ENCODE data around the gene NECTIN3.
A peak's percentile ranks its signal among the peaks of the same experiment; 100 is the strongest.

NECTIN3 gene

DNA sequence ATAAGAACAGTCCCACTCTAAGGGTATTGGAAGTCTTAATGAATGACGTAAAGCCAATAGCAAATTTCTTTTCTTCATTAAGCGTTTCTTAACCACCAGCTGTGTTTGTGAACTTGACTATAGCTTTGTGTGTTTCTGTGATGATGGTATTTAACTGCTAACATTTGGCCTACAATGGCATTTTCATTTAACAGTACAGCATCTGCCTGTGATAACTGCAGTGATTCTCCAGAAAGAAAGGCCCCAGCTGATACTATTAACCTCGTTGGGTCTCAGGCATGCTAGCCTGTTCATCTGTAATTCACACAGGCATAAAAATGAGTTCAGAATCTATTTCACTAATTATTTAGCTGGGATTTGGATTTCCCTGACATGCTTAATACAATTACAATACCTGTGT lies 121.9 kb downstream of the NECTIN3 start:
- H3K4me3 ChIP-seq (ENCODE audit: low read length), result no peak overlapping the region
- TF ChIP-seq CTCF (conservative IDR thresholded peaks at IDR 0.05; ENCODE audit: low read length), result no peak
- no peak for DNase-seq (ENCODE audit: low read depth)

DNA sequence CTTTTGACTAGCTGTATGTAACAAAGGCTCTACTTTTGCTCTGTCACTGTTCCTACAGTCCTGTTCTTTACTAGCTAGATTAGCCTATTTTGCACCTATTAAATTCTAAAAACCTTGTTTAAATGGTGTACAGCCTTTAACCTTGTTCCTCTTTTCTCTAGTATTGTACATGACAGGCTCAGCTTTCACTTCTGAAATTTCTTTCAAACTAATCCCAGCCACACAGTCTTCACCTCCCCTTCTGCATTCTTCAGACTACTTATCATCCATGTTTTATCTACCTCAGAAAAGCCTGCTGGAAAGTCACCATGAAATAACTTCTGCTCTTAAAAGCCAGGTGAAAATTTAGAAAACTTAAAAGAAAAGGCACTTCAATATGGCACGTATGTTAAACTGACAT lies 122.4 kb downstream of the NECTIN3 start:
- no peak for DNase-seq (ENCODE audit: low read depth)

GRCh38 chr3:111197485-111197884 lies 125.9 kb downstream of the NECTIN3 start:
- TF ChIP-seq CTCF (conservative IDR thresholded peaks at IDR 0.05; ENCODE audit: low read length), result no peak
- no peak overlapping the region for H3K4me3 ChIP-seq (ENCODE audit: low read length)
- DNase-seq (ENCODE audit: low read depth), result no peak

More for the DNA sequence above, 122.4 kb downstream of the NECTIN3 start:
- no peak for TF ChIP-seq CTCF (conservative IDR thresholded peaks at IDR 0.05; ENCODE audit: low read length)
- no peak overlapping the region for H3K4me3 ChIP-seq (ENCODE audit: low read length)

DNA sequence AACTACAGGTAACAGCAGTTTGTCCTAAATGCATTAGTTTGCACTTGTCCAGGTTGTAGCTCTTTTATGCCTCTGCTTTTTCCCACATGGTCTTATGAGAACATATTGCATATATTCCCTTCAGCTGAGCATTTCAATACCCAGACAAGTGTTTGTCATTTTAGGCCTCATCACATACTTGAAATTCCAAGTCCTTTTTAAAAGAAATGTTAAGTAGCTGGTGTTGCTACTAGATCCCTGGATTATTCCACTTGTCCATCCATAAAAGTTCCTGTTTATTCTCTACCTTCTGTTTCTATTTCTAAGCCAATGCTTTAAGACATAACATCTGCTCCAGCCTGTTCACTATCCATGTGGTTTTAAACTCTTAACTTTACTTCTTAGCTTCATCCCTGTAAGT lies 128.4 kb downstream of the NECTIN3 start:
- DNase-seq (ENCODE audit: low read depth), result peak; percentile 54
- H3K4me3 ChIP-seq (ENCODE audit: low read length), result no peak overlapping the region
- TF ChIP-seq CTCF (conservative IDR thresholded peaks at IDR 0.05; ENCODE audit: low read length), result no peak

DNA sequence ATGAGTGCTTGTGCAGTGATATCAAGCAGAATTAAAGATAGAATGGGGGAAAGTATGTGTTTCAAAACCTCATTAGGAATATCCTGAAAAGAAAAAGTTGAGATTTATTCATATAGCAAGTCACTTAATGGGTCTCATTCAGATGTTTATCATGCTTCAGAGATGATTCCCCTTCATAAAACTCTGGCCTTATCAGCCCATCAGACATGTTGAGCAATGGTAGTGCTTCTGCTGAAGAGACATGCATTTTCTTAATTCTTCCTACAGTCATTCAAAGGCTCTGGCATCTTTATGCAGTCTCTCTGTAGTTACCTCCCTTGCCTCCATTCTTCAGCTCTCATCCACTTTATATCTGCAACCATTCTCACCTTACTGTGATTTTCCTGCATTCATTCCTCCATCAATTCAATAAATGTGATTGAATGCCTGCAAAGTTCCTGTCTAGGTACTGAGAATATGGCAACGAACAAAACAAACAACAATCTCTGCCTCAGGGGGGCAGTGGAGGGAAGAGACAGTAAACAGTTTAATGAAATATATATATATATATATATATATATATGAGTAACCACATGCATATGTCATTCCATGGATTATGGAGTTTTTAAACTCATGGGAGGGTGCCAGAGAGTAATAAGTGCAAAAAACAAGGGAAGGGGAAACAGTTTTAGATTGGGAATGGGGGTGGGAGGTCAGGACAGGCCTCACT lies 138.5 kb downstream of the NECTIN3 start:
- peak; percentile 85 for DNase-seq (ENCODE audit: low read depth)

GRCh38 chr3:111210866-111211564 lies 139.4 kb downstream of the NECTIN3 start:
- H3K4me3 ChIP-seq (ENCODE audit: low read length), result no peak overlapping the region
- no peak for TF ChIP-seq CTCF (conservative IDR thresholded peaks at IDR 0.05; ENCODE audit: low read length)
- peak; percentile 12 for DNase-seq (ENCODE audit: low read depth)

More for the DNA sequence above, 138.5 kb downstream of the NECTIN3 start:
- no peak overlapping the region for H3K4me3 ChIP-seq (ENCODE audit: low read length)
- TF ChIP-seq CTCF (conservative IDR thresholded peaks at IDR 0.05; ENCODE audit: low read length), result 0 out of 2 replicates have a peak, but pooled peaks have one; percentile 8

GRCh38 chr3:111212511-111212910 lies 140.9 kb downstream of the NECTIN3 start:
- no peak overlapping the region for H3K4me3 ChIP-seq (ENCODE audit: low read length)
- no peak for TF ChIP-seq CTCF (conservative IDR thresholded peaks at IDR 0.05; ENCODE audit: low read length)
- DNase-seq (ENCODE audit: low read depth), result no peak
